ENCODE measurements around the gene VPS51. TPM values are rescaled to one million over a fixed set of nuclear protein-coding genes. Genes with fewer than 3 reads are reported as not detected.

VPS51 gene
- total and polyA plus RNA-seq, 12 donors: 28.0 to 269 (median 146) TPM

DNA sequence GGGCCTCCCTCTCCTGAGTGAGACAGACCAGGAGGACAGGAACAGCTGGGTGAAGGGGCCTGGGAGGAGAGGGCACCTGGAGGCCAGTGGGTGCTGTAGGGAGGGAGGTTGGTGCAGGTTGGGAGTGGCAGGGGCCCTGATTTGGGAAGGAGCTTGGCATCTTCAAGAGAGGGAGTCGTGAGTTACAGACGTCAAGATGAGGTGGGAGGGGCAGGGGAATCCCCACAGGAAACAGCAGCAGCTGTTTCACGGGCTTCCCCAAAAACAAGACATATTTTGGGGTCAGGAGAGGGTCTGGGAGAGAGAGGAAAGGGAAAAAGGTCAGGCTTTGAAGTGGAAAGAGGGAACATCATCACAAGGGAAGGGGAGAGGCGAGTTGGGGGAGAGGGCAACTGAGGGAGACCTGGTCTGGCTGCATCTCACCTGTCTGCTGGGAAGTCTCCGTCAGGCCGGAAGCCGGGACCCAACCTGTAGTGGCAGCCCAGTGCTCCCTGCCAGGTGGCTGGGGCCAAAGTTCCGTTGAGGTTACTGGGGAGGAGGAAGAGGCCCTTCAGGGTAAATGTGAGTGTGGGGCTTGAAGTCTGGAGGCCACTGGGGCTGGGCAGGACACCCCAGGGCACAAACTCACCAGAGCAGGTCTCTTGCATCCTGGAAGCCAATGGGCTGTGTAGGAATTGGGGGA is 42.0 kb upstream of the VPS51 start:
- 53 to 68% (median 65%) methylated on average over 8 of the region's 8 CpGs for WGBS, 4 donors
- H3K27ac ChIP-seq: no peak overlapping the region
- no peaks in the 10 kb centered on the region for H3K27me3 ChIP-seq
- H3K4me1 ChIP-seq (replicated peaks in 1 of 2): no peaks in the 10 kb centered on the region
- intact Hi-C loops (cut with DNase I): no loop called here
- H3K36me3 ChIP-seq (replicated peaks in 1 of 2): no peaks in the 10 kb centered on the region
- no peak overlapping the region for H3K4me3 ChIP-seq
- no peak for TF ChIP-seq POLR2A (IDR thresholded peaks at IDR 0.05)
- TF ChIP-seq, protein P1, sequence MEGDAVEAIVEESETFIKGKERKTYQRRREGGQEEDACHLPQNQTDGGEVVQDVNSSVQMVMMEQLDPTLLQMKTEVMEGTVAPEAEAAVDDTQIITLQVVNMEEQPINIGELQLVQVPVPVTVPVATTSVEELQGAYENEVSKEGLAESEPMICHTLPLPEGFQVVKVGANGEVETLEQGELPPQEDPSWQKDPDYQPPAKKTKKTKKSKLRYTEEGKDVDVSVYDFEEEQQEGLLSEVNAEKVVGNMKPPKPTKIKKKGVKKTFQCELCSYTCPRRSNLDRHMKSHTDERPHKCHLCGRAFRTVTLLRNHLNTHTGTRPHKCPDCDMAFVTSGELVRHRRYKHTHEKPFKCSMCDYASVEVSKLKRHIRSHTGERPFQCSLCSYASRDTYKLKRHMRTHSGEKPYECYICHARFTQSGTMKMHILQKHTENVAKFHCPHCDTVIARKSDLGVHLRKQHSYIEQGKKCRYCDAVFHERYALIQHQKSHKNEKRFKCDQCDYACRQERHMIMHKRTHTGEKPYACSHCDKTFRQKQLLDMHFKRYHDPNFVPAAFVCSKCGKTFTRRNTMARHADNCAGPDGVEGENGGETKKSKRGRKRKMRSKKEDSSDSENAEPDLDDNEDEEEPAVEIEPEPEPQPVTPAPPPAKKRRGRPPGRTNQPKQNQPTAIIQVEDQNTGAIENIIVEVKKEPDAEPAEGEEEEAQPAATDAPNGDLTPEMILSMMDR (IDR thresholded peaks at IDR 0.05): no peak
- no peaks in the 10 kb centered on the region for H3K9me3 ChIP-seq (replicated peaks in 1 of 3)
- no peak for DNase-seq

DNA sequence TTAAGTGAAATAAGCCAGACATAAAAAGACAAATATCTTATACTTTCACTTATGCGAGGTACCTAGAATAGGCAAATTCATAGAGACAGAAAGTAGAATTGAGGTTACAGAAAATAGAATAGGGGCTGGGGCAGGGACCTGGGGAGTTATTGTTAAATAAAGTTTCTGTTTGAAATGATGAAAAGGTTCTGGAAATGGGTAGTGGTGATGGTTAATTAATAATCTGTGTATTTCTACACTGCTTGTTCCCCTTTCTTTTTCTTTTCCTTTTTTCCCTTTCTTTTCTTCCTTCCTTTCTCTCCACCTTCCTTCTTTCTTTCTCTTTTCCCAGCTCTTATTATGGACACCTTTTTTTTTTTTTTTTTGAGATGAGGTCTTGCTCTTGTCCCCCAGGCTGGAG is 40.5 kb upstream of the VPS51 start:
- no peak overlapping the region for H3K4me3 ChIP-seq
- DNase-seq: no peak
- H3K4me1 ChIP-seq (replicated peaks in 1 of 2): no peaks in the 10 kb centered on the region
- H3K36me3 ChIP-seq (replicated peaks in 1 of 2): no peaks in the 10 kb centered on the region
- intact Hi-C loops (cut with DNase I): no loop called here
- H3K27ac ChIP-seq: no peak overlapping the region
- whole genome bisulfite sequencing, 4 donors: 86 to 95% (median 89%) methylated on average over 1 of the region's 1 CpG
- H3K27me3 ChIP-seq: no peaks in the 10 kb centered on the region
- no peaks in the 10 kb centered on the region for H3K9me3 ChIP-seq (replicated peaks in 1 of 3)
- no peak for TF ChIP-seq POLR2A (IDR thresholded peaks at IDR 0.05)
- TF ChIP-seq, protein P1 (IDR thresholded peaks at IDR 0.05): no peak

DNA sequence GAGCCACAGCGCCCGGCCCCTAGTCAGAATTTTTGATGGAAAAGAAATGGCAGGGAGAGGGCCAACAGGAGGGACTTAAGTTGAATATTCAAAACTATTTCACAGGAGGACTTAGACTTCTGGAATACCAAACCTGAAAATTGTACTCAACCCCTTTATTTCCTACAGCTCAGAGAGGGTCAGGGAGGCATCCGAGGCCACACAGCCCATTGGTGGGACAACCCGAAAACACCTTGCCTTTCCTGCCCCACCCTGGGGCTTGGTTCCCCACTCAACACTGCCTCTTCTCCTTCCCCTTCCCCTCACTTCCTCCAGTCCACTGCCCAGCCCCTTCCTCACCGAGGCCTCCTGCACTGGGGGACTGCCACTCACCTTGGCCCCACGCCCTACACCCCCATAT is 39.0 kb upstream of the VPS51 start:
- DNase-seq: no peak
- Histone ChIP-seq H3K4me1 (replicated peaks in 1 of 2) (no peaks in the 10 kb centered on the region), H3K4me3 (no peak overlapping the region), H3K27ac (no peak overlapping the region), H3K9me3 (replicated peaks in 1 of 3) (no peaks in the 10 kb centered on the region), H3K36me3 (replicated peaks in 1 of 2) (no peaks in the 10 kb centered on the region), H3K27me3 (no peaks in the 10 kb centered on the region)
- TF ChIP-seq, protein P1 (IDR thresholded peaks at IDR 0.05): no peak
- TF ChIP-seq POLR2A (IDR thresholded peaks at IDR 0.05): no peak
- 86 to 91% (median 89%) methylated on average over 6 of the region's 6 CpGs for WGBS, 4 donors
- intact Hi-C loops (cut with DNase I): no loop called here

- Histone ChIP-seq H3K4me1 (replicated peaks in 1 of 2) (no peaks in the 10 kb centered on the region), H3K36me3 (replicated peaks in 1 of 2) (no peaks in the 10 kb centered on the region), H3K9me3 (replicated peaks in 1 of 3) (no peaks in the 10 kb centered on the region), H3K4me3 (no peak overlapping the region), H3K27me3 (no peaks in the 10 kb centered on the region), H3K27ac (no peak overlapping the region)
- no peak for DNase-seq
- TF ChIP-seq, protein P1 (IDR thresholded peaks at IDR 0.05): no peak
- WGBS, 4 donors: 83 to 94% (median 91%) methylated on average over 6 to 7 of the region's 7 CpGs
- intact Hi-C loops (cut with DNase I): no loop called here
These were observed 38.5 kb upstream of the VPS51 start for GRCh38 chr11:65057526-65057925.

All from adrenal gland (tissue), 12 donors.